Tibial nerve (tissue), 4 donors: Measurements from ENCODE around the gene DOCK2.

Source experiments
- CTCF ChIP-seq, 5 experiments: fragments of 200-600 bp in 3 of 5; fragments of 450-650 bp in 2 of 5; sonication (generic) in 3 of 5; IDR thresholded peaks; one replicate each; pipeline ENCODE4 v1.5.1; 2016 to 2019; ENCODE audit warnings: antibody characterized with exemption in 5 of 5, mild to moderate bottlenecking in 3 of 5, moderate library complexity in 2 of 5
- EP300 ChIP-seq, 2 donors: sonication (generic); formaldehyde crosslinking; IDR thresholded peaks; one replicate each; pipeline ENCODE4 v1.6.1; 2017; ENCODE audit warnings: antibody characterized with exemption in 2 of 2, mild to moderate bottlenecking in 1 of 2
- POLR2A ChIP-seq, 2 donors: fragments of 450-650 bp; IDR thresholded peaks; one replicate each; pipeline ENCODE4 v1.6.1; 2017; ENCODE audit warnings: antibody characterized with exemption in 2 of 2, mild to moderate bottlenecking in 2 of 2, moderate library complexity in 2 of 2

- TF ChIP-seq POLR2A (IDR thresholded peaks at IDR 0.05) (no peak), CTCF (IDR thresholded peaks at IDR 0.05) (no peak), EP300 (IDR thresholded peaks at IDR 0.05) (no peak)
These were observed 402.8 kb downstream of the DOCK2 start for GRCh38 chr5:170039830-170040229.
